Spleen (tissue), 7 donors: ENCODE data around the gene DCST2.

ENCODE experiments used
- CTCF ChIP-seq, 11 experiments: fragments of 200-600 bp in 7 of 11; fragments of 450-650 bp in 4 of 11; sonication (generic) in 4 of 11; IDR thresholded peaks in 8 of 11; conservative IDR thresholded peaks in 3 of 11; 1 replicate in 7 of 11; 2 replicates in 4 of 11; pipeline versions ENCODE4 v1.4.0 to v1.8.0; 2016 to 2021; ENCODE audit warnings: antibody characterized with exemption in 11 of 11, inconsistent platforms in 4 of 11, mild to moderate bottlenecking in 1 of 11
- POLR2A ChIP-seq, 3 donors: fragments of 450-650 bp; IDR thresholded peaks; one replicate each; pipeline ENCODE4 v1.5.1; 2017; ENCODE audit warnings: antibody characterized with exemption in 3 of 3, mild to moderate bottlenecking in 1 of 3
- POLR2AphosphoS5 ChIP-seq, 3 donors: sonication (generic); formaldehyde crosslinking; IDR thresholded peaks; one replicate each; pipeline ENCODE4 v1.5.1; 2017; ENCODE audit warnings: antibody characterized with exemption in 3 of 3
- donor health status: DM: no; HTN: no; CAD: no; lungs with moderate emphysema.
- donor health status: DM: no; HTN: no; CAD: no.
- donor health status: DM: no; HTN: no; CAD: no.

- TF ChIP-seq CTCF (IDR thresholded peaks at IDR 0.05 in 8 of 11, conservative IDR thresholded peaks at IDR 0.05 in 3 of 11) (no peak), POLR2AphosphoS5 (IDR thresholded peaks at IDR 0.05) (no peak), POLR2A (IDR thresholded peaks at IDR 0.05) (no peak)
These were observed 14.0 kb downstream of the DCST2 start for GRCh38 chr1:155019377-155020245.
